Ovary (tissue), 3 donors: ENCODE data around the gene MAPK7.

Source experiments
- POLR2A ChIP-seq: fragments of 450-650 bp; IDR thresholded peaks from one replicate; pipeline ENCODE4 v1.6.1; 2017; ENCODE audit warnings: antibody characterized with exemption, mild to moderate bottlenecking, moderate library complexity
- TF ChIP-seq, protein P1 (sequence below), 3 donors: fragments of 450-650 bp in 2 of 3; fragments of 200-600 bp in 1 of 3; IDR thresholded peaks; one replicate each; pipeline versions ENCODE4 v1.5.1 to v1.8.0; 2016 to 2022; ENCODE audit warnings: antibody characterized with exemption in 3 of 3, mild to moderate bottlenecking in 1 of 3
- donor health status: DM: no; HTN: no; CAD: no.

DNA sequence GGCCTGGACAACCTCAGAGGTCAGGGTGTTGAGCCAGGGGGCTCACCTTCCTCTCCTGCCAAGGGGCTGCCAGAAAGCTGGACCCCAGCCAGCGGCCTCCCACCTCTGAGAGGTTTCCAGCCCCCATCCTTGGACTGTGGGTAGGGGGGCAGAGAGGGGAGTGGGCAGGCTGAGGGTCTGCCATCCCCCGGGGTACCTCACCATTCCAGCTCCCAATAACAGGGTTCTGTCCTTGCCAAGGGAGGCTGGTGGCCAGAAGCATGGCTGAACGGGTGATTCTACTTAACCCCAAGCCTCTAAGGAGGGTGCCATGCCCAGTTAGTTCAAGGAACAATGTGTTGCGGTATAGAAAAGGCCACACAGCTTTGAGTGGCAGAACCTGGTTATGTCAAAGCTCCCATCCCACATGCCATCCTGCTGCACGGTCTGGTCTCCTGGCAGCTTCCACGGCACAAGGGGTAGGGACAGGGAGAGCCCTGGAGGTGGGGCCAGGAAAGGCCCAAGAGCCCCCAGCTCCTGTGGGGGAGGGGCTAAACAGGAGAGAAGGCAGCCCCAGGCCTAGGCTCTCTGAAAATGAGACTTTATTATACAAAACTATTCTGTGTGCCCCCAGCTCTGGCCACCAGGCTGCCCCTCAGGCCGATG lies 35.6 kb upstream of the MAPK7 start:
- TF ChIP-seq, protein P1, sequence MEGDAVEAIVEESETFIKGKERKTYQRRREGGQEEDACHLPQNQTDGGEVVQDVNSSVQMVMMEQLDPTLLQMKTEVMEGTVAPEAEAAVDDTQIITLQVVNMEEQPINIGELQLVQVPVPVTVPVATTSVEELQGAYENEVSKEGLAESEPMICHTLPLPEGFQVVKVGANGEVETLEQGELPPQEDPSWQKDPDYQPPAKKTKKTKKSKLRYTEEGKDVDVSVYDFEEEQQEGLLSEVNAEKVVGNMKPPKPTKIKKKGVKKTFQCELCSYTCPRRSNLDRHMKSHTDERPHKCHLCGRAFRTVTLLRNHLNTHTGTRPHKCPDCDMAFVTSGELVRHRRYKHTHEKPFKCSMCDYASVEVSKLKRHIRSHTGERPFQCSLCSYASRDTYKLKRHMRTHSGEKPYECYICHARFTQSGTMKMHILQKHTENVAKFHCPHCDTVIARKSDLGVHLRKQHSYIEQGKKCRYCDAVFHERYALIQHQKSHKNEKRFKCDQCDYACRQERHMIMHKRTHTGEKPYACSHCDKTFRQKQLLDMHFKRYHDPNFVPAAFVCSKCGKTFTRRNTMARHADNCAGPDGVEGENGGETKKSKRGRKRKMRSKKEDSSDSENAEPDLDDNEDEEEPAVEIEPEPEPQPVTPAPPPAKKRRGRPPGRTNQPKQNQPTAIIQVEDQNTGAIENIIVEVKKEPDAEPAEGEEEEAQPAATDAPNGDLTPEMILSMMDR (IDR thresholded peaks at IDR 0.05): no peak
- no peak for TF ChIP-seq POLR2A
